Spleen (tissue), 11 donors: Measurements from ENCODE around the gene CSNK1D. TPM values are rescaled to one million over a fixed set of nuclear protein-coding genes. Genes with fewer than 3 reads are reported as not detected.

Source experiments
- DNase-seq: peaks from one replicate; pipeline ENCODE4 v3.0.0-alpha.2; 2020
- H3K27ac ChIP-seq, 8 donors: fragments of 200-600 bp; sonication (generic) in 7 of 8; 1 replicate in 4 of 8; 2 replicates in 4 of 8; pipeline versions ENCODE4 v1.5.0 to v1.8.0; 2016 to 2021; ENCODE audit warnings: inconsistent platforms in 4 of 8, mild to moderate bottlenecking in 4 of 8, moderate library complexity in 1 of 8
- H3K27me3 ChIP-seq, 7 donors: fragments of 200-600 bp; sonication (generic) in 6 of 7; replicated peaks in 1 of 7; 1 replicate in 4 of 7; 2 replicates in 3 of 7; pipeline versions ENCODE4 v1.5.0 to v1.8.0; 2016 to 2021; ENCODE audit warnings: inconsistent platforms in 3 of 7, mild to moderate bottlenecking in 1 of 7
- H3K36me3 ChIP-seq, 6 donors: fragments of 200-600 bp; sonication (generic) in 5 of 6; 1 replicate in 4 of 6; 2 replicates in 2 of 6; pipeline versions ENCODE4 v1.5.0 to v1.8.0; 2016 to 2021; ENCODE audit warnings: inconsistent platforms in 2 of 6
- H3K4me1 ChIP-seq, 6 donors: fragments of 200-600 bp; sonication (generic) in 5 of 6; 1 replicate in 3 of 6; 2 replicates in 3 of 6; pipeline versions ENCODE4 v1.5.0 to v1.8.0; 2016 to 2021; ENCODE audit warnings: inconsistent platforms in 3 of 6
- H3K4me3 ChIP-seq, 8 donors: fragments of 200-600 bp; sonication (generic) in 7 of 8; 1 replicate in 4 of 8; 2 replicates in 4 of 8; pipeline versions ENCODE4 v1.5.0 to v1.8.0; 2016 to 2021; ENCODE audit warnings: inconsistent platforms in 4 of 8, mild to moderate bottlenecking in 4 of 8, moderate library complexity in 2 of 8
- H3K9me3 ChIP-seq, 8 donors: fragments of 200-600 bp; sonication (generic) in 7 of 8; 1 replicate in 4 of 8; 2 replicates in 4 of 8; pipeline versions ENCODE4 v1.5.0 to v1.8.0; 2016 to 2021; ENCODE audit warnings: inconsistent platforms in 4 of 8
- POLR2A ChIP-seq, 3 donors: fragments of 450-650 bp; IDR thresholded peaks; one replicate each; pipeline ENCODE4 v1.5.1; 2017; ENCODE audit warnings: antibody characterized with exemption in 3 of 3, mild to moderate bottlenecking in 1 of 3
- POLR2AphosphoS5 ChIP-seq, 3 donors: sonication (generic); formaldehyde crosslinking; IDR thresholded peaks; one replicate each; pipeline ENCODE4 v1.5.1; 2017; ENCODE audit warnings: antibody characterized with exemption in 3 of 3
- WGBS, 5 donors: extraction: QIAGEN DNeasy Blood & Tissue Kit in 3 of 5; methylation state at CpG; one replicate each; pipeline versions ENCODE4 v1.1.5 to v1.1.7; 2013 to 2018; 5-methylcytosine and 5-hydroxymethylcytosine counted together
- intact Hi-C: fragments of 100-400 bp; cut with DNase I; formaldehyde crosslinking; loops from one replicate; pipeline ENCODE4 v1.15.0; 2023; ENCODE audit warnings: low total_unique reads
- polyA plus RNA-seq, 3 donors: library from polyadenylated mRNA; stranded (reverse); fragments of 200-250 nt; gene quantifications; one replicate each; pipeline ENCODE4 v1.2.1, GENCODE V29; 2013
- total RNA-seq, 7 donors: library from RNA; depleted of rRNA in 3 of 7; stranded (reverse); fragments of >200 nt in 3 of 7; fragmentation: NEBNext Ultra II Directional in 4 of 7; extraction: Animal tissue kit (Norgen Biotek cat#: 25700) in 4 of 7; gene quantifications; one replicate each; pipeline versions ENCODE4 v1.1.0 to v1.2.1, GENCODE V29; 2016 to 2021
- TF ChIP-seq, protein P1 (sequence below), 11 experiments: fragments of 200-600 bp in 7 of 11; fragments of 450-650 bp in 4 of 11; sonication (generic) in 4 of 11; IDR thresholded peaks in 8 of 11; conservative IDR thresholded peaks in 3 of 11; 1 replicate in 7 of 11; 2 replicates in 4 of 11; pipeline versions ENCODE4 v1.4.0 to v1.8.0; 2016 to 2021; ENCODE audit warnings: antibody characterized with exemption in 11 of 11, inconsistent platforms in 4 of 11, mild to moderate bottlenecking in 1 of 11
- donor health status: healthy with polysubstance abuse.
- donor health status: DM: no; HTN: no; CAD: no; lungs with moderate emphysema.
- donor health status: DM: no; HTN: no; CAD: no.
- donor health status: Bipolar disorder and iron deficiency.
- donor health status: healthy.
- donor health status: DM: no; HTN: no; CAD: no.
- donor health status: DM: yes; HTN: yes; CAD: no.

The CSNK1D gene
- total and polyA plus RNA-seq, 10 donors: 46.5 to 216 (median 119) TPM

DNA sequence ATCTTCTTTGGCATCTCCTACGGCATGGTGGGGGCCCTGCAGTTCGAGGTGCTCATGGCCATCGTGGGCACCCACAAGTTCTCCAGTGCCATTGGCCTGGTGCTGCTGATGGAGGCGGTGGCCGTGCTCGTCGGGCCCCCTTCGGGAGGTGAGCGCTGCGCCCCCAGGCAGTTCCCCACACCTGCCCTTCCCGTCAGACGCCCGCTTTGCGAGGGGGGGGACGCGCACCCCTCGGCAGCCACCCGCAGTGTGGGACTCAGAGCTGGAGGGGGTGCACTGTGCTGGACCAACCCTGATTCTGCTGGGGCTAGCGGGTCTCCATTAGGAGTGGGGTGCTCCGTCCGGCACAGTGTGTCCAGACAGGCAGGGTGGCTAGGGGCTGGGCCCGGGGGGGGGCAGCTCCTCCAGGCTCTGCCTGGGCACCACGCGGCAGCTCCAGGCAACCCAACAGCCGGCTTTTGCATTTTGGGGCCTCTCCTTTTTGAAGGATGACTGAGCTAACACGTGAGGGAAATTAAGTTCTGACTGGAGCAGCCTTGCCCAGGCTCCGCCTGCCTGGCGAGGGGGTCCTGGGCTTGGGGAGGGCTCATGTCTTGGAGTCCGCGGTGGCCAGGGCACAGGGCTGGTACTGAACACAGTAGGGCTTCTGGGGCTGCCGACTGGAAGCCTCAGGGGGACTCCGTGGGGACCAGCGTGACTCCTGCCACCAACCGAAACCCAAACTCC lies 35.6 kb downstream of the CSNK1D start:
- DNase-seq: peak; percentile 77
- Histone ChIP-seq H3K27ac (peak overlapping the region in 7 of 8 donors; percentile 29 to 100 (median 75)), H3K36me3 (peaks cover 1 to 91% (median 31%) of the 10 kb centered on the region in 6 donors), H3K4me3 (peak overlapping the region in 1 of 8 donors; percentile 53), H3K27me3 (no peaks in the 10 kb centered on the region), H3K4me1 (peaks cover 49 to 100% (median 93%) of the 10 kb centered on the region in 6 donors), H3K9me3 (no peaks in the 10 kb centered on the region)
- TF ChIP-seq POLR2A (IDR thresholded peaks at IDR 0.05) (no peak), POLR2AphosphoS5 (IDR thresholded peaks at IDR 0.05) (peak in 1 of 3 donors; percentile 51)
- TF ChIP-seq, protein P1, sequence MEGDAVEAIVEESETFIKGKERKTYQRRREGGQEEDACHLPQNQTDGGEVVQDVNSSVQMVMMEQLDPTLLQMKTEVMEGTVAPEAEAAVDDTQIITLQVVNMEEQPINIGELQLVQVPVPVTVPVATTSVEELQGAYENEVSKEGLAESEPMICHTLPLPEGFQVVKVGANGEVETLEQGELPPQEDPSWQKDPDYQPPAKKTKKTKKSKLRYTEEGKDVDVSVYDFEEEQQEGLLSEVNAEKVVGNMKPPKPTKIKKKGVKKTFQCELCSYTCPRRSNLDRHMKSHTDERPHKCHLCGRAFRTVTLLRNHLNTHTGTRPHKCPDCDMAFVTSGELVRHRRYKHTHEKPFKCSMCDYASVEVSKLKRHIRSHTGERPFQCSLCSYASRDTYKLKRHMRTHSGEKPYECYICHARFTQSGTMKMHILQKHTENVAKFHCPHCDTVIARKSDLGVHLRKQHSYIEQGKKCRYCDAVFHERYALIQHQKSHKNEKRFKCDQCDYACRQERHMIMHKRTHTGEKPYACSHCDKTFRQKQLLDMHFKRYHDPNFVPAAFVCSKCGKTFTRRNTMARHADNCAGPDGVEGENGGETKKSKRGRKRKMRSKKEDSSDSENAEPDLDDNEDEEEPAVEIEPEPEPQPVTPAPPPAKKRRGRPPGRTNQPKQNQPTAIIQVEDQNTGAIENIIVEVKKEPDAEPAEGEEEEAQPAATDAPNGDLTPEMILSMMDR (IDR thresholded peaks at IDR 0.05 in 8 of 11, conservative IDR thresholded peaks at IDR 0.05 in 3 of 11): no peak
- intact Hi-C loops: loop anchor here (5.0 kb wide), 1 partner anchor 84 kb away; no protein-coding TSS in a partner anchor
- WGBS, 5 donors: 59 to 78% (median 76%) methylated on average over 18 to 34 of the region's 34 CpGs

DNA sequence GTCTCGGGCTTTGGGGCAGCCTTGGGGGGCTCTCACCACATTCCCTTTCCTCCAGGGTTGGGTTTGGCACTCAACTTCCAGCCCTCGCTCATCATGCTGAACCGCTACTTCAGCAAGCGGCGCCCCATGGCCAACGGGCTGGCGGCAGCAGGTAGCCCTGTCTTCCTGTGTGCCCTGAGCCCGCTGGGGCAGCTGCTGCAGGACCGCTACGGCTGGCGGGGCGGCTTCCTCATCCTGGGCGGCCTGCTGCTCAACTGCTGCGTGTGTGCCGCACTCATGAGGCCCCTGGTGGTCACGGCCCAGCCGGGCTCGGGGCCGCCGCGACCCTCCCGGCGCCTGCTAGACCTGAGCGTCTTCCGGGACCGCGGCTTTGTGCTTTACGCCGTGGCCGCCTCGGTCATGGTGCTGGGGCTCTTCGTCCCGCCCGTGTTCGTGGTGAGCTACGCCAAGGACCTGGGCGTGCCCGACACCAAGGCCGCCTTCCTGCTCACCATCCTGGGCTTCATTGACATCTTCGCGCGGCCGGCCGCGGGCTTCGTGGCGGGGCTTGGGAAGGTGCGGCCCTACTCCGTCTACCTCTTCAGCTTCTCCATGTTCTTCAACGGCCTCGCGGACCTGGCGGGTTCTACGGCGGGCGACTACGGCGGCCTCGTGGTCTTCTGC lies 36.3 kb downstream of the CSNK1D start:
- peak; percentile 85 for DNase-seq
- Histone ChIP-seq H3K27me3 (no peaks in the 10 kb centered on the region), H3K9me3 (no peaks in the 10 kb centered on the region), H3K4me1 (peaks cover 44 to 100% (median 93%) of the 10 kb centered on the region in 6 donors), H3K4me3 (no peak overlapping the region), H3K36me3 (peaks cover 0 to 84% (median 26%) of the 10 kb centered on the region in 6 donors), H3K27ac (peak overlapping the region in 4 of 8 donors; percentile 15 to 100 (median 75))
- TF ChIP-seq, protein P1 (IDR thresholded peaks at IDR 0.05 in 8 of 11, conservative IDR thresholded peaks at IDR 0.05 in 3 of 11): no peak
- TF ChIP-seq POLR2A (IDR thresholded peaks at IDR 0.05) (no peak), POLR2AphosphoS5 (IDR thresholded peaks at IDR 0.05) (peak in 1 of 3 donors; percentile 62)
- WGBS, 5 donors: 86 to 91% (median 89%) methylated on average over 44 to 59 of the region's 59 CpGs
- intact Hi-C loops: loop anchor here (5.0 kb wide), 1 partner anchor 85 kb away; no protein-coding TSS in a partner anchor

- 39 to 74% (median 50%) methylated on average over 10 to 44 of the region's 44 CpGs for WGBS, 5 donors
Observed at GRCh38 chr17:82236142-82236971, 37.1 kb downstream of the CSNK1D start.

More at GRCh38 chr17:82236142-82236971, 37.1 kb downstream of the CSNK1D start:
- Histone ChIP-seq H3K9me3 (no peaks in the 10 kb centered on the region), H3K4me3 (peak overlapping the region in 1 of 8 donors; percentile 25), H3K27ac (peak overlapping the region in 7 of 8 donors; percentile 15 to 100 (median 51)), H3K4me1 (peaks cover 43 to 100% (median 93%) of the 10 kb centered on the region in 6 donors), H3K27me3 (no peaks in the 10 kb centered on the region), H3K36me3 (peaks cover 0 to 77% (median 25%) of the 10 kb centered on the region in 6 donors)
- intact Hi-C loops: loop anchor here (5.0 kb wide), 1 partner anchor 86 kb away; no protein-coding TSS in a partner anchor
- peak; percentile 90 for DNase-seq
- TF ChIP-seq POLR2AphosphoS5 (IDR thresholded peaks at IDR 0.05) (peak; percentile 52 to 76 (median 55)), POLR2A (IDR thresholded peaks at IDR 0.05) (no peak)
- TF ChIP-seq, protein P1 (IDR thresholded peaks at IDR 0.05 in 8 of 11, conservative IDR thresholded peaks at IDR 0.05 in 3 of 11): peak; percentile 81 to 96 (median 93)
